ENCODE measurements around the gene PHLDA2. TPM values are rescaled to one million over a fixed set of nuclear protein-coding genes. Genes with fewer than 3 reads are reported as not detected.

The PHLDA2 gene
- polyA plus RNA-seq, 3 donors = 0.42 to 1.7 (median 0.75) TPM

DNA sequence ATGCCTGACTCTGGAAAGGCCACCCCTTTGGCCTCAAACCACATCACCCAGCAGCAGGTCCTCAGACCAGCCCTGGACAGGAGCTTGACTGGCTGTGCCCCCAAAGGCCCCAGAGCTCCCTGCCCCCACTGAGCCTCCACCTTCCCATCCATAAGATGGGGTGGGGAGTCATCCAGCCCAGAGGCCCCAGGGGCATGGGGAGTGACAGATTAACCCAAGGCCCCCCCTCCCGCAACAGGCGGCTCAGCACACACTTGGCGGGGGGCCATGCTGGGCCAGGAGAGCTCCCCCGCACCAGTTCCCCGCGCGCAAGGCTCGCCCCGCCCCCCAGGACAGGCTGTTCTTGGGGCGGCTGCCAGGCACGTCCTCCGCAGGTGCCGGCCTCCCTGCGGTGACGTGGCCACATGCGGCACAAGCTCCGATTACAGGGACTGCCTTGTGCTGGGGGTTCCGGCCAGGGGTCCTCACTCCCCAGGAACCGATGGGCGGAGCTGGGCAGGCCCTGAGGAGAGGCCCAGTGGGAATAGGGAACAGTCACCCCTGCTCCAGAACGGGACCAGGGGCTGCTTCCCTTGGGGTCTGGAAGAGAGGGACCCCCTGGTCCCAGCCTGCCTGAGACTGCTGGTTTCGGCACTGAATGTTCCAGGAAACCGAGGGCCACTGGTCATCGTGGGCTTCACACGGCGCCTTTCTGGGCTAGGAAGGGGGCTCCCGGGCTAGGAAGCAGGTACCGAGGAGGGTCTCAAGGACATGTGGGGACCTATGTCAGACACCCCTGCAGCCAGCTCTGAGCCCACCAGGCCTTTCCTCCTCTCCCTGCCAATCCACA lies 38.5 kb downstream of the PHLDA2 start:
- DNase-seq (ENCODE audit: extremely low read depth in 1 of 11, low read depth in 9 of 11, low spot score in 4 of 11) = peak in 6 of 11 donors; percentile 65 to 71 (median 67)

DNA sequence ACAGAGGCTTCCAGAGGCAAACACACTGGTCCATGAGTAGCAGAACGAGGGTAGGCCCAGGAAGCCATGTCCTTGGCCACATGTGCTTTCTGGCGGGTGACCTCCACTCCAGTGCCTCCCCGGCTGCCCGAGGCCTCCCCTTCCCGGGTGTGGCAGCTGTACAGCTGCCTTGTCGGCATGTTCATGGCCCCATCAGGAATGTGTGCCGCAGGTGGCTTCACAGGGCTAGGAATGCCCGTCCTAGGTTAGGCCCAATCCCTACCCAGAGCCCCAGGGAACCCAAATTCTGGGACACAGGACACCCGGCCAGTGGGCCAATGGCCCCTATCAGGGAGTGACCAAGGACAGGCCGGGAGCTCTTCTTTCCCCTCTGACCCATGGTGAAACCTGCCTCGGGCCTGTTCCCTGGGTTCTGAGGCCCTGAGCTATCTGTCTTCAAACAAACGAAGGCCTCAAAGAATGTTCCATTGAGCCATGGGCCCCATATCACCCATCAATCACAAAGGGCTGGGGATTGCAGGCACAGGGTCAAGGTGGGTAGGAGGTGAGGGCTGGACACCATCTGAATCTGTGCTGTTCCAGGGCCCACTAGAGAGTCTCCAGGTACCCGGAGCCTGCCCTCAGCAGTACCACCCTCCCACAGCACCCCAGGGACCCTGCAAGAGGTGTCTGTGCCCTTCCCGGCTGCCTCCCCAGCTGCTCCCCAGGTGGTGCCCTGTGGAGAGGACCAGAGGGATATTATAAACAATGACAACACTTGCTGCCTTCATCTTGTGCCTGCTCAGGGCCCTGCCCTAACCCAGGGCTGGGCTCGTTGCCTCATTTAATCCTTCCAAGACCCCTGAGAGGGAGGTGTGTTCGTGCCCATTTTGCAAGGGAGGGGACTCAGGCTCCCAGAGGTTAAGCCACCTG lies 39.6 kb downstream of the PHLDA2 start:
- DNase-seq (ENCODE audit: extremely low read depth in 1 of 11, low read depth in 9 of 11, low spot score in 4 of 11) = no peak

GRCh38 chr11:2888266-2888968 lies 40.8 kb downstream of the PHLDA2 start:
- peak in 8 of 11 donors; percentile 81 to 87 (median 82) for DNase-seq (ENCODE audit: extremely low read depth in 1 of 11, low read depth in 9 of 11, low spot score in 4 of 11)

- no peak for DNase-seq (ENCODE audit: extremely low read depth in 1 of 11, low read depth in 9 of 11, low spot score in 4 of 11)
These were observed 41.6 kb downstream of the PHLDA2 start for GRCh38 chr11:2887515-2888195.

DNA sequence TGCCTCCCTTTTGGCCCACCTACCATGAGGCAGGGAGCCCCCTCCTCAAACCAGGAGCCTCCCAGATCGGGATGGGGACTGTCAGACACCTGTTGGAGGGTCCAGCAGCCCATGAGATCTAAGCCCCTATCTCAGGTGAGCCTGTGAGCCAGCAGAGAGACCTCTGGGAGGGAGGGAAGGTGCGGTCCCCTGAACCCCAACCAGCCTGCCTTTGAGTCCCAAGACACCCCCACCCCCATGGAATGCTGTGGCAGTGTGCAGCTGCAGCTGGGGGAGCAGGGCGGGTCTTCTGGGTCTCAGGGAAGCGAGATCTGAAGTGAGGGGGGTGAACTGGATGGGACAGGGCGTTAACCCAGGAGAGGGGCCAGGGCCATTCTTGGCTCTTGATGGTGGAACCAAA lies 42.3 kb downstream of the PHLDA2 start:
- no peak for DNase-seq (ENCODE audit: extremely low read depth in 1 of 11, low read depth in 9 of 11, low spot score in 4 of 11)

- peak in 3 of 11 donors; percentile 56 to 59 (median 56) for DNase-seq (ENCODE audit: extremely low read depth in 1 of 11, low read depth in 9 of 11, low spot score in 4 of 11)
These were observed 42.9 kb downstream of the PHLDA2 start for GRCh38 chr11:2886191-2886894.

GRCh38 chr11:2885678-2886081 lies 43.5 kb downstream of the PHLDA2 start, which contains the start of gene CDKN1C:
Gene CDKN1C (minus strand): TSS chr11:2885775. CDS start chr11:2885456, 319 bp downstream.
- DNase-seq (ENCODE audit: extremely low read depth in 1 of 11, low read depth in 9 of 11, low spot score in 4 of 11) = peak in 9 of 11 donors; percentile 65 to 92 (median 83)

GRCh38 chr11:2885017-2885677 lies 44.1 kb downstream of the PHLDA2 start:
- DNase-seq (ENCODE audit: extremely low read depth in 1 of 11, low read depth in 9 of 11, low spot score in 4 of 11) = peak in 2 of 11 donors; percentile 59 to 61

DNA sequence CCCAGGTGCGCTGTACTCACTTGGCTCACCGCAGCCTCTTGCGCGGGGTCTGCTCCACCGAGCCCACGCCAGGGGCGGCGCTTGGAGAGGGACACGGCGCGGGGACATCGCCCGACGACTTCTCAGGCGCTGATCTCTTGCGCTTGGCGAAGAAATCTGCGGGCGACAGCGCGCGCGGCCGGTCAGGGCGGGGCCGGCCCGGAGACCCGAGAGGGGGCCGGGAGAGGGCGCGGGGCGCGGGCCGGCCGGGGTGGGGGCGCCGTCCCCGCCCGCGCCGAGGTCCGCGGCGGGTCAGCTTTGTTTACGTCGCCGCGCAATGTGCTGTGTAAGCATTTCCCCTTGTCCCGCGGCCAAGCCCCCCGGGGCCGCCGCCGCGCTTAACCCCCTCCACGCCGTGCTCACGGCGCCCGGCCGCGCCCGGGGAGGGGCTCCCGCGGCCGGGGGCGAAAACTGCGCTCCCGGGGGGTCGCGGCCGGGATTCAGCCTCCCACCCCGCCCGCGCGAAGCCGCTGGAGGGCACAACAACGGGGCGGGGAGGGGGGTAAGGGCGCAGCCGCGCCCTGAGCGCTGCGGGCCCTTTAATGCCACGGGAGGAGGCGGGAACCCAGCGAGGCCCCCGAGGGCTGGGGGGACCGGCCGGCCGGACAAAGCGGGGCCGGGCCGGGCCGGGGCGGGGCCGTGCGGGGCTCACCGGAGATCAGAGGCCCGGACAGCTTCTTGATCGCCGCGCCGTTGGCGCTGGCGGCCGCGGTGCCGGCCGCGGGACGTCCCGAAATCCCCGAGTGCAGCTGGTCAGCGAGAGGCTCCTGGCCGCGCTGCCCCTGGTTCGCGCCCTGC lies 45.0 kb downstream of the PHLDA2 start:
- DNase-seq (ENCODE audit: extremely low read depth in 1 of 11, low read depth in 9 of 11, low spot score in 4 of 11) = no peak

DNA sequence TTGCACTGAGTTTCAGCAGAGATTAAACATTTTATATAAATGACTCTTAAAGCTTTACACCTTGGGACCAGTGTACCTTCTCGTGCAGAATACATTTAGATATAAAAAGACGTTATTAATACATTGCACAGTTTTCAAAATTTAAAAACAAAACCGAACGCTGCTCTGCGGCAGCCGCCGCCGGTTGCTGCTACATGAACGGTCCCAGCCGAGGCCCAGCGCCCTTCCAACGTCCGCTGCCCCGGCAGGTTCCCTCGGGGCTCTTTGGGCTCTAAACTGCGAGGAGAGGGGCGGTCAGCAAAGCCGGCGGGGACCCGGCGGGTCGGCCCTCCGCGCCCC lies 45.6 kb downstream of the PHLDA2 start:
- DNase-seq (ENCODE audit: extremely low read depth in 1 of 11, low read depth in 9 of 11, low spot score in 4 of 11) = no peak

- no peak for DNase-seq (ENCODE audit: extremely low read depth in 1 of 11, low read depth in 9 of 11, low spot score in 4 of 11)
These were observed 46.7 kb downstream of the PHLDA2 start for GRCh38 chr11:2882396-2883110.

DNA sequence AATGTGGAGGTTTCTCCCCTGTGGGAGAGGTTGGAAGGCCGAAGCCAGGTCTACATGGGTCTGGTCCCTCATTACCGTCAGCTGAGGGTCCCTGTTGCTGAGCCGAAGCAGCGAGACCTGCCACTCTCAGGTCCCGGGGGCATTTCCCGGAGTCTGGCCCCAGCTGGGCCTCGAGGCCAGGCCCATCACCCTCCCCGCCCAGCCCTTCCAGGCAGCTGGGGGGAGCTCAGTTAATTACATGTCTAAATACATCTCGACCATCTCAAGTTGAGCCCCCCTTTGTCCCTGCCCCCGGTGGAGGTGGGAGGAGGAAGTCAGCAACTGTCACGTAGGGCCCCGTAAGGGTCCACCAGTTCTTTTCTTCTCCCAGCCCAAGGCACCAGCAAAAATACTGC lies 47.2 kb downstream of the PHLDA2 start:
- DNase-seq (ENCODE audit: extremely low read depth in 1 of 11, low read depth in 9 of 11, low spot score in 4 of 11) = no peak

GRCh38 chr11:2881076-2881980 lies 47.9 kb downstream of the PHLDA2 start:
- DNase-seq (ENCODE audit: extremely low read depth in 1 of 11, low read depth in 9 of 11, low spot score in 4 of 11) = no peak

DNA sequence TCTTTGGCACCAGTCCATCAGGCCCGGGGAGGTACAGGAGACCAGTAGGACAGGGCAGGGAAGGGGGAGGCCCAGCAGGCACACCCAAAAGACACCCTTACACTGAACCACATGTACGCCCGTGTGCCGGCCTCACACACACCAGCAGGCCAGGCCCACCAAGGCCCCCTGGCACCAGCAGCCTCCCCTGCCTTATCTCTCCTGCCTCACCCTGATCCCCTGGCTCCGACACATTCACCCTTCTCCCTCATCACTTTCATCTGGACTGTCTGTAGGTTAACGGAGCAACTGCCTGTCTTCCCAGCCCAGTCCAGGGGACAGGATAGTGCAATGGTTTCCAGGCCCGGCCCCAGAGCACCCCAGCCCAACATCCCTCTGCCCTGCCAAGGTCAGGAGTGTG lies 48.6 kb downstream of the PHLDA2 start:
- DNase-seq (ENCODE audit: extremely low read depth in 1 of 11, low read depth in 9 of 11, low spot score in 4 of 11) = no peak

- no peak for DNase-seq (ENCODE audit: extremely low read depth in 1 of 11, low read depth in 9 of 11, low spot score in 4 of 11)
These were observed 50.4 kb downstream of the PHLDA2 start for GRCh38 chr11:2878782-2879181.

Data from renal cortex interstitium (tissue), 11 donors.